ENCODE results near the gene HDAC5.

GRCh38 chr17:44113868-44114840 lies 9.3 kb downstream of the HDAC5 start:
- TF ChIP-seq CTCF (IDR thresholded peaks at IDR 0.05): no peak
- no peak for TF ChIP-seq POLR2AphosphoS5 (IDR thresholded peaks at IDR 0.05)
- TF ChIP-seq POLR2A (IDR thresholded peaks at IDR 0.05): no peak

All from breast epithelium (tissue), 3 donors.